Psoas muscle (tissue), 8 donors: ENCODE measurements around the gene PLK5. TPM values are rescaled to one million over a fixed set of nuclear protein-coding genes. Genes with fewer than 3 reads are reported as not detected.

Source experiments
- ATAC-seq, 4 donors: fragments of 200-7000 bp; cut with Tn5 transposase; one replicate each; pipeline ENCODE4 v1.9.1; 2020; ENCODE audit warnings: moderate library complexity in 3 of 4, mild to moderate bottlenecking in 2 of 4
- DNase-seq, 2 donors: peaks; one replicate each; pipeline ENCODE4 v3.0.0-alpha.2; 2020
- H3K27ac ChIP-seq: fragments of 200-600 bp; one replicate; pipeline ENCODE4 v1.8.0; 2022
- H3K27me3 ChIP-seq, 3 donors: fragments of 200-600 bp in 1 of 3; one replicate each; pipeline versions ENCODE4 v1.6.1 to v1.8.0; 2013 to 2022; ENCODE audit warnings: low read length in 2 of 3, mild to moderate bottlenecking in 2 of 3, moderate library complexity in 1 of 3; ENCODE audit not compliant: insufficient read depth in 3 of 3
- H3K36me3 ChIP-seq, 2 donors: fragments of 200-600 bp in 1 of 2; one replicate each; pipeline versions ENCODE4 v1.6.1 to v1.8.0; 2013 to 2022; ENCODE audit warnings: low read depth in 1 of 2, mild to moderate bottlenecking in 1 of 2, moderate library complexity in 1 of 2; ENCODE audit not compliant: insufficient read depth in 1 of 2
- H3K4me1 ChIP-seq: fragments of 200-600 bp; one replicate; pipeline ENCODE4 v1.8.0; 2022
- H3K4me3 ChIP-seq: fragments of 200-600 bp; one replicate; pipeline ENCODE4 v1.8.0; 2022; ENCODE audit warnings: mild to moderate bottlenecking
- H3K9me3 ChIP-seq: fragments of 200-600 bp; one replicate; pipeline ENCODE4 v1.8.0; 2022
- WGBS, 3 donors: extraction: QIAGEN DNeasy Blood & Tissue Kit; methylation state at CpG; one replicate each; pipeline versions ENCODE4 v1.1.6 to v1.1.7; 2013; 5-methylcytosine and 5-hydroxymethylcytosine counted together
- intact Hi-C, 2 donors: fragments of 100-400 bp; cut with DNase I; formaldehyde crosslinking; loops; one replicate each; pipeline versions ENCODE4 v1.11.0 to v1.14.2; 2022
- polyA plus RNA-seq, 3 donors: library from polyadenylated mRNA; stranded (reverse); fragments of 200-250 nt; gene quantifications; one replicate each; pipeline ENCODE4 v1.2.3, GENCODE V29; 2013
- total RNA-seq, 4 donors: library from RNA; stranded (reverse); fragmentation: NEBNext Ultra II Directional in 2 of 4; extraction: Animal tissue kit (Norgen Biotek cat#: 25700) in 2 of 4; gene quantifications; one replicate each; pipeline versions ENCODE4 v1.2.1 to v1.2.4, GENCODE V29; 2021 to 2023
- TF ChIP-seq, protein P1 (sequence below): fragments of 200-600 bp; IDR thresholded peaks from one replicate; pipeline ENCODE4 v1.8.0; 2022; ENCODE audit warnings: antibody characterized with exemption
- donor health status: healthy with polysubstance abuse.
- donor health status: DM: no; HTN: no; CAD: no; lungs with moderate emphysema.
- donor health status: Bipolar disorder and iron deficiency.
- donor health status: healthy.
- donor health status: DM: yes; HTN: yes; CAD: no.
- donor health status: DM: no; HTN: no; CAD: no.
- donor health status: DM: no; HTN: no; CAD: no.
- donor health status: DM: yes; HTN: yes; CAD: no.

PLK5 gene
- total and polyA plus RNA-seq, 7 donors, result 0.03 to 0.35 TPM; not detected in 5

- intact Hi-C loops, result no loop called here
- H3K4me1 ChIP-seq, result no peaks in the 10 kb centered on the region
- no peak for DNase-seq
- H3K9me3 ChIP-seq, result no peaks in the 10 kb centered on the region
- WGBS, 3 donors, result 92 to 97% (median 95%) methylated on average over 19 to 20 of the region's 20 CpGs
- ATAC-seq, result no peak
- no peak overlapping the region for H3K27ac ChIP-seq
- TF ChIP-seq, protein P1, sequence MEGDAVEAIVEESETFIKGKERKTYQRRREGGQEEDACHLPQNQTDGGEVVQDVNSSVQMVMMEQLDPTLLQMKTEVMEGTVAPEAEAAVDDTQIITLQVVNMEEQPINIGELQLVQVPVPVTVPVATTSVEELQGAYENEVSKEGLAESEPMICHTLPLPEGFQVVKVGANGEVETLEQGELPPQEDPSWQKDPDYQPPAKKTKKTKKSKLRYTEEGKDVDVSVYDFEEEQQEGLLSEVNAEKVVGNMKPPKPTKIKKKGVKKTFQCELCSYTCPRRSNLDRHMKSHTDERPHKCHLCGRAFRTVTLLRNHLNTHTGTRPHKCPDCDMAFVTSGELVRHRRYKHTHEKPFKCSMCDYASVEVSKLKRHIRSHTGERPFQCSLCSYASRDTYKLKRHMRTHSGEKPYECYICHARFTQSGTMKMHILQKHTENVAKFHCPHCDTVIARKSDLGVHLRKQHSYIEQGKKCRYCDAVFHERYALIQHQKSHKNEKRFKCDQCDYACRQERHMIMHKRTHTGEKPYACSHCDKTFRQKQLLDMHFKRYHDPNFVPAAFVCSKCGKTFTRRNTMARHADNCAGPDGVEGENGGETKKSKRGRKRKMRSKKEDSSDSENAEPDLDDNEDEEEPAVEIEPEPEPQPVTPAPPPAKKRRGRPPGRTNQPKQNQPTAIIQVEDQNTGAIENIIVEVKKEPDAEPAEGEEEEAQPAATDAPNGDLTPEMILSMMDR, result no peak
- peaks cover 7 to 82% of the 10 kb centered on the region in 2 donors for H3K36me3 ChIP-seq
- no peaks in the 10 kb centered on the region for H3K27me3 ChIP-seq
- no peak overlapping the region for H3K4me3 ChIP-seq
These were observed 55.3 kb downstream of the PLK5 start for GRCh38 chr19:1579222-1579621.

DNA sequence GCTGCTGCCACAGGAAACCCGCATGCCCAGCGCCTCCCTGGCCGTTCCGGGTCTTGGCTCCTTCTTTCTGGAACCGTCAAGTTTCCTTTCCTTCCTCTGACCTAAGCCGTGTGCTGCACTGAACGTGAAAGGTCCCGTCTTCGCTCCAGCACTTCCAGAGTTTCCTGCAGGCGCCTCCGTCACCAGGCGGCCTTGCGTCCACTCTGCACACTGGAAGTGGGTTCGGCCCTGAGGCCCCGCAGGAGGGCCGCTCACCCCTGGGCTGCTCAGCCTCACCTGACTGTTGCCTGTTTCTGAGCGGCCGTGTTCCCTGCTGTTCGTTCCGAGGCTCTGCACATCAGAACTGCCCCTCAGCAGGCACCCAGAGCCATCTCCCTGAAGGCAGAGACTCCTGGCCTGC, 56.5 kb downstream of the PLK5 start:
- H3K4me1 ChIP-seq, result no peaks in the 10 kb centered on the region
- WGBS, 3 donors, result 85 to 88% (median 86%) methylated on average over 20 of the region's 20 CpGs
- H3K4me3 ChIP-seq, result no peak overlapping the region
- no peak overlapping the region for H3K27ac ChIP-seq
- intact Hi-C loops, result no loop called here
- no peak for DNase-seq
- TF ChIP-seq, protein P1, result no peak
- no peaks in the 10 kb centered on the region for H3K9me3 ChIP-seq
- peaks cover 7 to 90% of the 10 kb centered on the region in 2 donors for H3K36me3 ChIP-seq
- H3K27me3 ChIP-seq, result no peaks in the 10 kb centered on the region
- no peak for ATAC-seq

DNA sequence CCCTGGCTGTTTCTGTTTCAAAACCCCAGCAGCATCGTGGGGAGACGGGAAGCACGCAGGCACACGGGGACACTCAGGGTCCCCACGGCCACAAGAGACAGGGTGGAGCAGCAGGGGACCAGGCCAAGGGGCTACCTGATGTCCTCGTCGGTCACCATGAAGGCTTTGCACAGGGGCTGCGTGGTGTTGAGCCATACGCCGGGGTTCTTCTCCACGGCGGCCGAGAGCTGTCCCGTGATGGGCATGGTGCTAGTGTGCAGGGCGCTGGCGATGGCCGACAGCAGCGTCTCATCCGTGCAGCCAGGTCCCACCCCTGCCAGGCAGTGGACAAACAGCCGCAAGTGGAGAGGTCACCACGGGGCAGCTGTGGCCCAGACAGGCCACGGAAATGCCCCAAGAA, 57.1 kb downstream of the PLK5 start:
- WGBS, 3 donors, result 91 to 93% (median 93%) methylated on average over 22 of the region's 22 CpGs
- Histone ChIP-seq H3K27me3 (no peaks in the 10 kb centered on the region), H3K36me3 (peaks cover 7 to 90% of the 10 kb centered on the region in 2 donors), H3K4me3 (no peak overlapping the region), H3K4me1 (no peaks in the 10 kb centered on the region), H3K9me3 (no peaks in the 10 kb centered on the region), H3K27ac (no peak overlapping the region)
- TF ChIP-seq, protein P1, result no peak
- no peak for DNase-seq
- ATAC-seq, result no peak
- intact Hi-C loops, result no loop called here

DNA sequence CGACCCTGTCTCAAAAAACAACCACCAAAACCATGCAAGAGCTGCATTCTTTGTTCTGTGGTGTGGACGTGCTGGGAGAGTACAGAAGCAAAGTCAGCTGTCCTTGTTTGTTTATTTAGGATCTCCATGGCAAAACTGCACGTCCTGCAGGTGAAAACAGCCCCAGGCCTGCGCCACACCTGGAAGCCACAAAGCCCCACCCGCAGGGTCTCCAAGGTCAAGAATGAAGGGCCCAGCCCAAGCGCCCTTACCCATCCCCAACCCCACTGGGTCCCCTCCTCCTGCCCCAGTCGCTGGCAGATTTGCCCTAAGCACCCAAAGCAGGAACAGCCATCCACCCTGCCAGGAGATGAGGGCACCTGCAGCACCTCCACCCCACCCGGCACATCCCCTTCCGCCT, 58.3 kb downstream of the PLK5 start:
- 89 to 91% (median 90%) methylated on average over 8 to 9 of the region's 9 CpGs for WGBS, 3 donors
- Histone ChIP-seq H3K9me3 (no peaks in the 10 kb centered on the region), H3K4me3 (no peak overlapping the region), H3K36me3 (peaks cover 7 to 78% of the 10 kb centered on the region in 2 donors), H3K4me1 (no peaks in the 10 kb centered on the region), H3K27me3 (no peaks in the 10 kb centered on the region), H3K27ac (no peak overlapping the region)
- ATAC-seq, result no peak
- TF ChIP-seq, protein P1, result no peak
- intact Hi-C loops, result no loop called here
- DNase-seq, result no peak

DNA sequence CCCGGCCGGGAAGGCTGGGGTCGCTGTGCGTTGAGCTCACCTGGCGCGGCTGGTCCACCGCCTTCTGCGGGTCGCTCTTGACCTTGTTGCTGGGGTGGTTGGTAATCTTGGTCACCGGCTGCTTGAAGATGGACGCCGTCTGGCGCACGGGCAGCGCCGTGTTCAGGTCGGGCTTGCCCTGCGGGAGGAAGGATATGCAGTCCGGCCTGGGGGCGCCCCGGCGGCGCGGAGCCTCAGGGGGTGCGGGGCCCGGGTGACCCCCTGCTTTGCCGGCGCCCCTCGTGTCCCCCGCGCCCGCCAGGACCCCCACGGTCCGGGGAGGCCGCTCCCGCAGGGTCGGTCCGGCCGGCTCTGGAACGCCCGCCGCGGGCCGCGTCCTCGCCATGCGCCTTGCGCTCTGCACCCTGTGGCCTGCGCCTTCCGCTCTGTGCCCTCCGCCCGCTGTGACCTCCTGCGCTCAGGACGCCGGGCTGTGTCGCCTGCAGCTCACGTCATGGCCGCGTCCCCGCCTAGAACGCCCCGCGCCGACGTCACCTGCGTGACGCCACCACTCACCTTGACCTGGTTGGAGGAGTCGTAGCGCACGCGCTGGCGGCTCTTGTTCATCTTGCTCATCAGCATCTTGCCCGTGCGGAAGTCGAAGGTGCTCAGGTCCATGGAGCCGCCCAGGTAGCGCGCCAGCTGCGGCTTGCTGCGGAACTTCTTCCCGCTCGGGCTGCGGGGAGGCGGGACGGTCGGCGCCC, 60.8 kb downstream of the PLK5 start:
- TF ChIP-seq, protein P1, result no peak
- Histone ChIP-seq H3K9me3 (no peaks in the 10 kb centered on the region), H3K27me3 (no peaks in the 10 kb centered on the region), H3K36me3 (peaks cover 7 to 54% of the 10 kb centered on the region in 2 donors), H3K4me1 (peaks cover 15% of the 10 kb centered on the region), H3K27ac (no peak overlapping the region), H3K4me3 (no peak overlapping the region)
- DNase-seq, result no peak
- ATAC-seq, result no peak
- intact Hi-C loops, result no loop called here
- WGBS, 3 donors, result 86 to 91% (median 88%) methylated on average over 70 to 87 of the region's 87 CpGs
